KBM-7 (cell line): Measurements from ENCODE around the gene SLC20A1.
"Not testable (repeated sequence)": the region's sequence is repeated elsewhere in the genome, so short reads cannot be mapped to it uniquely, and the experiment has no call there.

Source experiments
- DNase-seq: peaks from one replicate; pipeline ENCODE4 v3.0.0-alpha.2; 2015
- in situ Hi-C: fragments of 300-500 bp; cut with MboI; formaldehyde crosslinking; loops from 2 replicates; pipeline ENCODE4 v1.14.3; 2020; ENCODE audit warnings: low sequenced_read_pairs, low pct_unique_long_range_greater_than_20kb, mixed read lengths

The SLC20A1 gene, protein sequence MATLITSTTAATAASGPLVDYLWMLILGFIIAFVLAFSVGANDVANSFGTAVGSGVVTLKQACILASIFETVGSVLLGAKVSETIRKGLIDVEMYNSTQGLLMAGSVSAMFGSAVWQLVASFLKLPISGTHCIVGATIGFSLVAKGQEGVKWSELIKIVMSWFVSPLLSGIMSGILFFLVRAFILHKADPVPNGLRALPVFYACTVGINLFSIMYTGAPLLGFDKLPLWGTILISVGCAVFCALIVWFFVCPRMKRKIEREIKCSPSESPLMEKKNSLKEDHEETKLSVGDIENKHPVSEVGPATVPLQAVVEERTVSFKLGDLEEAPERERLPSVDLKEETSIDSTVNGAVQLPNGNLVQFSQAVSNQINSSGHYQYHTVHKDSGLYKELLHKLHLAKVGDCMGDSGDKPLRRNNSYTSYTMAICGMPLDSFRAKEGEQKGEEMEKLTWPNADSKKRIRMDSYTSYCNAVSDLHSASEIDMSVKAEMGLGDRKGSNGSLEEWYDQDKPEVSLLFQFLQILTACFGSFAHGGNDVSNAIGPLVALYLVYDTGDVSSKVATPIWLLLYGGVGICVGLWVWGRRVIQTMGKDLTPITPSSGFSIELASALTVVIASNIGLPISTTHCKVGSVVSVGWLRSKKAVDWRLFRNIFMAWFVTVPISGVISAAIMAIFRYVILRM

GRCh38 chr2:112645310-112646101, at the start of gene SLC20A1:
SLC20A1 (plus strand) TSS chr2:112645939; CDS start chr2:112646829, 890 bp downstream.
- in situ Hi-C loops: no loop called here
- DNase-seq: peak; percentile 98

DNA sequence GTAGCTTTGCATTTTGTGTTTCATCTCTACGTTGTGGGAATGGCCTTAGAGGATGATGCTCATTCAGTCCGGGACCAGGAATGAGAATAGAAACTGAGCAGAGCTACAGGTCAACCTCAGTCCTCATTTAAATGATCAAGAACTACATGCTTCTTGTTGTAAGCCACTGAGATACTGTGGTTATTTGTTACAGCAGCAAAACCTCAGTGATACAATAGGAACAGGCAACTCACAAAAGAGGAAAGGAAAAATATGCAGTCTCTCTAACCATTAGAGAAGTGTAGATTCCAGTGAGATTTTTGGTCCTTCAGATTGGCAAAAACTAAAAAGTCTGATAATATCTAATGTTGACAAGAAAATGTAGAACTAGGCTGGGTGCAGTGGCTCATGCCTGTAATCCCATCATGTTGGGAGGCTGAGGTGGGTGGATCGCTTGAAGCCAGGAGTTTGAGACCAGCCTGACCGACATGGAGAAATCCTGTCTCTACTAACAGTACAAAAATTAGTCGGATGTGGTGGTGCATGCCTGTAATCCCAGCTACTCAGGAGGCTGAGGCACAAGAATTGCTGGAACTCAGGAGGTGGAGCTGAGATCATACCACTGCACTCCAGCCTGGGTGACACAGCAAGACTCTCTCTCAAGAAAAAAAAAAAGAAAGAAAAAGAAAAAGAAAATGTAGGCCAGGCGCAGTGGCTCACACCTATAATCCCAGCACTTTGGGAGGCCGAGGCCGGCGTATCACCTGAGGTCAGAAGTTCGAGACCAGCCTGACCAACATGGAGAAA, 48.0 kb upstream of the SLC20A1 start:
- DNase-seq: no peak
- in situ Hi-C loops: no loop called here

- DNase-seq: no peak
- in situ Hi-C loops: loop anchor here (25.0 kb wide), 1 partner anchor 337 kb away; no protein-coding TSS in a partner anchor
Observed at GRCh38 chr2:112600634-112601033, 45.1 kb upstream of the SLC20A1 start.

DNA sequence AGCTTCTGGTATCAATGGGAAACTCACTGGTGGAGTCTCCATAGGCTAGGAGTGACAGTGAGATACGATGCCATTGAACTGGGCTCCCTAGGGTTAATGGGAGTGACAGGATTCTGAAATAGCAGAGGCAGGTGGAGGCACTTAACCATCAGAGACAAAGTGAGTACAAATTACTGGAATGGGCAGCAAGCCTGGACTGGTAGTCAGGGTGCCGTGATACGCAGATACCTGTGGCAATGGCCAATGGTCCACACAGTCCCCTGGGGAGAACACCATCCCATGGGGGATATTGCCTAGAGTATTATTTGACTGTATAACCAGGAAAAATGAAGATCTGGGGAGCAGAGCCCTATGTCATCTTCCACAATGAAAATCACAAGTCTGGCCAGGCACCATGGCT, 44.0 kb upstream of the SLC20A1 start:
- in situ Hi-C loops: loop anchor here (25.0 kb wide), 1 partner anchor 336 kb away; no protein-coding TSS in a partner anchor
- no peak for DNase-seq

- no peak for DNase-seq
- in situ Hi-C loops: loop anchor here (25.0 kb wide), 1 partner anchor 334 kb away; no protein-coding TSS in a partner anchor
Observed at GRCh38 chr2:112602917-112603316, 42.8 kb upstream of the SLC20A1 start.

GRCh38 chr2:112603731-112604130, 42.0 kb upstream of the SLC20A1 start:
- no peak for DNase-seq
- in situ Hi-C loops: loop anchor here (25.0 kb wide), 1 partner anchor 334 kb away; no protein-coding TSS in a partner anchor

- no peak for DNase-seq
- in situ Hi-C loops: loop anchor here (25.0 kb wide), 1 partner anchor 332 kb away; no protein-coding TSS in a partner anchor
Observed at GRCh38 chr2:112604952-112605351, 40.8 kb upstream of the SLC20A1 start.

DNA sequence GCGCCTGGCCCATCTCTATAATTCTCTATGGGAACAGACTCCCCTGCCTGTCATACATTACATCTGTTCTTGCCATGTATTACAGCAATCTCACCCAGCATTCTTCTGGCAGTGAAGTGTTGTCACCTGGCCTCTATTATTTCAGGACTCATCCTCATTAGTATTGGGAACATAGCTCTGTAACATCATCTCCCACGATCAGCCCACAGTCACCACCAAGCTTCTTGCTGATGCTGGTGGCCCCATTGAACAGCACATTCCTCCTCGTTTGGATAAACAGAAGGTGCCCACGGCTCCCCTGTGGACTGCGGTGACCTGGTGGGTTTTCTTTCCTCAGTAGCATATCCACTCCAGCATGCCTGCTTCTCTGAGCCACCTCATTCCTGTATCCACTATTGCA, 39.8 kb upstream of the SLC20A1 start:
- no peak for DNase-seq
- in situ Hi-C loops: loop anchor here (25.0 kb wide), 1 partner anchor 331 kb away; no protein-coding TSS in a partner anchor

DNA sequence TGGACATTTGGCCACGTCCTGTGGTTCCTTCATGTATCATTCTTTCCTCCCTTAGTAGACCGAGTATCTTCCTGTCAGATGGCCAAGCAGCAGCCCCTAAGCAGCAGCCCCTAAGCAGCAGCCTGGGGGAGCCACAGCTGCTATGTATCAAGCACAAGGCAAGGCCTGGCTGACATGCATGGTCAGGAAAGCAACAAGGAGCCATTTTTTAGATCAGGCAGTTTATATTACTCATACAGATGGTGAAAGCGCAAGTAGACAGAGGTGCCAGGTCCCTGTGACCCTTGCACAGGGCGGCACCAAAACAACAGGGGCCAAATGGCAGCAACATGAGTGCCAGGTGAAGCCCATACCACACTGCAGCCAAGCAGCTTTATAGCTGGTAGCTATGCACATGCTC, 39.2 kb upstream of the SLC20A1 start:
- in situ Hi-C loops: loop anchor here (25.0 kb wide), 1 partner anchor 331 kb away; no protein-coding TSS in a partner anchor
- no peak for DNase-seq

- in situ Hi-C loops: loop anchor here (25.0 kb wide), 1 partner anchor 329 kb away; no protein-coding TSS in a partner anchor
- no peak for DNase-seq
Observed at GRCh38 chr2:112607680-112608438, 37.9 kb upstream of the SLC20A1 start.

DNA sequence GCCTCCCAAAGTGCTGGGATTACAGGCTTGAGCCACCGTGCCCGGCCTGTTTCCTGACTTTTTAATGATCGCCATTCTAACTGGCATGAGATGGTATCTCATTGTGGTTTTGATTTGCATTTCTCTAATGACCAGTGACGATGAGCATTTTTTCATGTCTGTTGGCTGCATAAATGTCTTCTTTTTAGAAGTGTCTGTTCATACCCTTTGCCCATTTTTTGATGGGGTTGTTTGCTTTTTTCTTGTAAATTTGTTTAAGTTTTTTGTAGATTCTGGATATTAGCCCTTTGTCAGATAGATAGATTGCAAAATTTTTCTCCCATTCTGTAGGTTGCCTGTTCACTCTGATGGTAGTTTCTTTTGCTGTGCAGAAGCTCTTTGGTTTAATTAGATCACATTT, 36.4 kb upstream of the SLC20A1 start:
- not testable (repeated sequence) for DNase-seq
- in situ Hi-C loops: loop anchor here (25.0 kb wide), 1 partner anchor 328 kb away; no protein-coding TSS in a partner anchor

- not testable (repeated sequence) for DNase-seq
- in situ Hi-C loops: loop anchor here (25.0 kb wide), 1 partner anchor 325 kb away; no protein-coding TSS in a partner anchor
Observed at GRCh38 chr2:112612283-112612682, 33.5 kb upstream of the SLC20A1 start.

DNA sequence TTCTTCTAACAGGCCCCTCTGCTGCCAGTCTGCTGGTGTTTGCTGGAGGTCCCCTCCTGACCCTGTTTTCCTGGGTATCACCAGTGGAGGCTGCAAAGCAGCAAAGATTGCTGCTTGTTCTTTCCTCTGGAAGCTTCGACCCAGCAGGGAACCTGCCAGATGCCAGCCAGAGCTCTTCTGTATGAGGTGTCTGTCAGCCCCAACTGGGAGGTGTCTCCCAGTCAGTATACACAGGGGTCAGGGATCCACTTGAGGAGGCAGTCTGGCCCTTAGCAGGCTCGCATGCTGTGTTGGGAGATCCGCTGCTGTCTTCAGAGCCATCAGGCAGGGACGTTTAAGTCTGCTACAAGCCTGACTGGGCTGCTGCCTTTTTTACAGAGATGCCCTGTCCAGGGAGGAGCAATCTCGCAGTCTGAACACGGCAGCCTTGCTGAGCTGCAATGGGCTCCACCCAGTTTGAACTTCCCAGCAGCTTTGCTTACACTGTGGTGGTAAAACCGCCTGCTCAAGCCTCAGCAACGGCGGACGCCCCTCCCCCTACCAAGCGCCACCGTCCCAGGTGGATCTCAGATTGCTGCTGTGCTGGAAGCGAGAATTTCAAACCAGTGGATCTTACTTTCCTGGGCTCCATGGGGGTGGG, 31.4 kb upstream of the SLC20A1 start:
- in situ Hi-C loops: loop anchor here (25.0 kb wide), 1 partner anchor 323 kb away; no protein-coding TSS in a partner anchor
- no peak for DNase-seq

GRCh38 chr2:112615051-112615450, 30.7 kb upstream of the SLC20A1 start:
- in situ Hi-C loops: loop anchor here (25.0 kb wide), 1 partner anchor 322 kb away; no protein-coding TSS in a partner anchor
- DNase-seq: no peak

DNA sequence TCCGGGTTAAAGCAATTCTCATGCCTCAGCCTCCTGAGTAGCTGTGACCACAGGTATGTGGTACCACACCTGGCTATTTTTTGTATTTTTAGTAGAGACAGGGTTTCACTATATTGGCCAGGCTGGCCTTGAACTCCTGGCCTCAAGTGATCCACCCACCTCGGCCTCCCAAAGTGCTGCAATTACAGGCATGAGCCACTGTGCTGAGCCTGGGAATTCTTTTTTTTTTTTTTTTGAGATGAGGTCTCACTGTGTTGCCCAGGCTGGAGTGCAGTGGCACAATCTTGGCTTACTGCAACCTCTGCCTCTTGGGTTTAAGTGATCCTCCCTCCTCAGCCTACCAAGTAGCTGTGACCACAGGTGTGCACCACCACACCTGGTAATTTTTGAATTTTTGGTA, 29.9 kb upstream of the SLC20A1 start:
- DNase-seq: not testable (repeated sequence)
- in situ Hi-C loops: loop anchor here (25.0 kb wide), 1 partner anchor 322 kb away; no protein-coding TSS in a partner anchor

- in situ Hi-C loops: loop anchor here (25.0 kb wide), 1 partner anchor 319 kb away; no protein-coding TSS in a partner anchor
Observed at GRCh38 chr2:112618383-112618782, 27.4 kb upstream of the SLC20A1 start.

More at GRCh38 chr2:112618383-112618782, 27.4 kb upstream of the SLC20A1 start:
- peak; percentile 32 for DNase-seq
